GM19324 (cell line): ENCODE measurements around the gene CAMK1D.

Experiments
- ATAC-seq: cut with Tn5 transposase; IDR thresholded peaks from one replicate; pipeline ENCODE4 v1.9.1; 2021; ENCODE audit warnings: mild to moderate bottlenecking, moderate library complexity; ENCODE audit not compliant: unreplicated experiment, low FRiP score

Gene CAMK1D

GRCh38 chr10:12583891-12584595 is 234.7 kb downstream of the CAMK1D start:
- no peak for ATAC-seq

DNA sequence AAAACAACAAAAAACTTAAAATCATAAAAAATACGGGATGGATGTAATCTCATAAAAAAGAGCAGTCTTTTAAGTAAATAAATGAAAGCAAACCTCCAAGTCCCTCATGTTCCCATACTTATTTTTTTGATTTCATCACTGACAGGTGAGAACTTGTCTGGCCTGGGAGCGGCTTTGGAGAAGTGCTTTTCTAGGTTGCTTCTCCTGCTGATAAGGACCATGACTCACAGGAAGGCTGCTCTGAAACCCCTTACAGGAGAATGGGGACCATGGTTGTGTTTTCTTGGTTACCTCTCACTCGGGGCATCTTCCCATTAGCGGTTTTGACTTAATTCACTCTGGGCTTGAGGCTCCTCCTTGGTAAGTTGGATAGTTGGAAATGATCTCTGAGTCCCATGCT is 237.4 kb downstream of the CAMK1D start:
- no peak for ATAC-seq

- ATAC-seq, result no peak
Measured at GRCh38 chr10:12587451-12587888, 238.1 kb downstream of the CAMK1D start.

- no peak for ATAC-seq
Measured at GRCh38 chr10:12588091-12588860, 238.9 kb downstream of the CAMK1D start.

GRCh38 chr10:12589291-12589690 is 239.9 kb downstream of the CAMK1D start:
- ATAC-seq, result no peak

DNA sequence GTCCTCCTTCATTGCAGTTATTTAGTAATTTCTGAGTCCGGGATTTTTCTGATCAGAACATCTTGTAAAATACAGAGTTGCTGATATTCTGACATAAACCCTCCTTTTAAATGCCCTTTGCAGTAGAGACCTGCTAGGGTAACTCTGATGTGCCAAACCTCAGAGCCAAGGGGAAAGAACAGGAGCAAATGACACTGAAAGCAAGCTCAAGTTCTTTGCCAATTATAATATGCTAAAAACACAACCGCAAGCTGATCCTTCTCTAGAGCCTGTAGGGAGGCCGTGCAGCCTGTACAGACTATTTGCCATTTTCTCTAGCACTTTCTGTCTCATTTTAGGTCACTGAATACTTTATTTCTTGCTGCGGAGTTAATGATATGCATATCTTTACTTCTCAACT is 240.4 kb downstream of the CAMK1D start:
- ATAC-seq, result no peak

GRCh38 chr10:12590675-12591659 is 241.6 kb downstream of the CAMK1D start:
- no peak for ATAC-seq

DNA sequence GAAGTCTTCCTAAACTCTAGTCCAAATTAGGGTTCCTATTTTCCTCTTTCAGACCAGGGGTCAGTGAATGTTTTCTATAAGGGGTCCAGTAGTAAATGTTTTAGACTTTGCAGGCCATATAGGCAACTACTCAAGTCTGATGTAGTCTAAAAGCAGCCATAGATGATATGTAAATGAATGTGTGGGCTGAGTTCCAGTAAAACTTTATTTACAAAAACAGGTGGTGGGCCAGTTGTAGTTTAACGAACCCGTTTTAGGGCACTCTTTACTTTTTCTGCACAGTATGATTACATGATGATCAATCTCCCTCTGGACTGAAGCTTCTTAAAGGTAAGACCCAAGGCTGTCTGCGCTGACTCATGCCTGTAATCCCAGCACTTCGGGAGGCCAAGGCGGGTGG is 243.6 kb downstream of the CAMK1D start:
- no peak for ATAC-seq

DNA sequence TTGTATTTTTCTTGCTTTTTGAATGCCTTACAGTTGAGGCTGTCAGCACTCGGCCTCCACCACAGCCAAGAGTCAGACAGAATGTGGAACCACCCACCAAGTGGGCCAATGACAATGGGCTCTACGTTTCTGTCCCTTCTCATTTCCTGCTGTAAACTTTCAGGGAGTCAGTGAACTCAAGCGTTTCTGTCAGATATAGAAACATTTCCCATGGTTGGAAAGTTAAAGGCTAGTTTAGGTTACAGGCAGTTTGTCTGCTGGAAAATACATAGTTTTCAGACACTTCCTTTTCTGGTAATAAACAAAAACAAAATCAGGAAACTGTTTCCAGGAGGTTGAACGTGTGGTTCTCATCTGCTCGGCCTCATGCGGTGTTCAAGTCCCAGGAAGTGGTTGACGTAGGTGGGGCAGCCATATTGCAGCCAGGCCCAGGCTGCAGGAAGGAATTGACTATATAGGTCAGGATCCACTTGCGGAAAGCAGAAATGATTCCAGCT is 245.1 kb downstream of the CAMK1D start:
- no peak for ATAC-seq

DNA sequence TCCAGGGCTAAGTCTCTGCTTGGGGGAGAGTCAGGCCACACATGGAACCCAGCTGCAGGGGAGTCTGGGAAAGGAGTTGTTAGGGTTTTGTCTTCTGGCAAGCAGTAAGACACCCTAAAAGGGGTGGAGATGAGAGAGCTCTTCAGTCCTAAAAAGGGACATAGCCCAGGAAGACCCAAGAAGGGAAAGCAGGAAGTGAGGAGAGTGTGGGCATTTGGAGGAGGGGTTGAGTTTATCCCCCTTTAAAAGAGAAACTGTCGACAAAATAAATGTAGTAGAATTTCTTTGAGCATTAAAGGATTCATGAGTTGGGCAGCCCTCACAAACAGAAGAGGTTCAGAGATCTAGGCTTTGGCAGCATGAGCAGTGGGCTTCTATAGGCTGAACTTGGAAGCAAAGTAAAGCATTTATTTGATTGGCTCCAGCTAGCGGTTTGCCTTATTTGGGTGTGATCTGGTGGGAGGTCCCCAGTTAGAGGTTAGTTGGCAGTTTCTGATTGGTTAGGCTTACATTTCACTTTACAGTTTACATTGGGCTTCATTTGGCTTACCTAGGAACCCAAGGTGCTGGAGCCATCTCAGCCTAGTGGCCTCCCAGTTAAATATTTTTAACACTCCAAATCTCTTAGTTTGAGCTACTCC is 246.7 kb downstream of the CAMK1D start:
- no peak for ATAC-seq

GRCh38 chr10:12597176-12597575 is 247.8 kb downstream of the CAMK1D start:
- ATAC-seq, result no peak

- ATAC-seq, result no peak
Measured at GRCh38 chr10:12597788-12598765, 248.7 kb downstream of the CAMK1D start.

- ATAC-seq, result no peak
Measured at GRCh38 chr10:12600652-12601051, 251.3 kb downstream of the CAMK1D start.

- ATAC-seq, result no peak
Measured at GRCh38 chr10:12602521-12602920, 253.2 kb downstream of the CAMK1D start.

DNA sequence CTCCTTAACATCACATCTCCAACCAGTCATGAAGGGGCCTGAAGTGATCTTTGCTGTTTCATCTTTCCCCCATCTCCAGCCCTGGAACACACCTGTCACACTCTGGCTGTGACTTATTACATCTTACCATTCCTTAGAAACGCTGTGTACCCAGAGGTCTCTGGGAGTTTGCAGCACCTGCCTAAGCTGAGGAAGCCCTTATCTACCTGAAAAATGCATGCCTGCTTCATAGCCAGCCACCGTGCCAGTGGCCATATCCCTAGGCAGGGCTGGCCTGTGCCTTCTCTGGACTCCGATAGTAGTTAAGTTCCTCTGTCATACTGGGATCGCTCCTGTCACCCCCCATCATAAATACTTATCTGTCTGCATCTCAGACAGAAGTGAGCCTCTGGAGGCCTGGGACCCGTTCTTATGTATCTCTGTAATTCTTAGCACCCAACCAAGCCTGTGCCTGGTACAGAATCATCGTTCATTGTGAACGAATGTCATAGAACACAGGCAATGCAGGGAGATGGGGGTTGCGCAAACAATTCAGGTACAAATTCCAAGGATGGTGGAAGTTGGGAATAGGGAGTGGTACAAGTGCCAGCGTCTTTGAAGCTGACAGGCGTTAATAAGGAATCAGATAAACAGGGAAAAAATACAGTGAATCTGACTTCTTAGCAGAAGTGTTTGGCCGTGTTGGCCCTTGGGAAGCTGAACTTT is 254.6 kb downstream of the CAMK1D start:
- ATAC-seq, result no peak

DNA sequence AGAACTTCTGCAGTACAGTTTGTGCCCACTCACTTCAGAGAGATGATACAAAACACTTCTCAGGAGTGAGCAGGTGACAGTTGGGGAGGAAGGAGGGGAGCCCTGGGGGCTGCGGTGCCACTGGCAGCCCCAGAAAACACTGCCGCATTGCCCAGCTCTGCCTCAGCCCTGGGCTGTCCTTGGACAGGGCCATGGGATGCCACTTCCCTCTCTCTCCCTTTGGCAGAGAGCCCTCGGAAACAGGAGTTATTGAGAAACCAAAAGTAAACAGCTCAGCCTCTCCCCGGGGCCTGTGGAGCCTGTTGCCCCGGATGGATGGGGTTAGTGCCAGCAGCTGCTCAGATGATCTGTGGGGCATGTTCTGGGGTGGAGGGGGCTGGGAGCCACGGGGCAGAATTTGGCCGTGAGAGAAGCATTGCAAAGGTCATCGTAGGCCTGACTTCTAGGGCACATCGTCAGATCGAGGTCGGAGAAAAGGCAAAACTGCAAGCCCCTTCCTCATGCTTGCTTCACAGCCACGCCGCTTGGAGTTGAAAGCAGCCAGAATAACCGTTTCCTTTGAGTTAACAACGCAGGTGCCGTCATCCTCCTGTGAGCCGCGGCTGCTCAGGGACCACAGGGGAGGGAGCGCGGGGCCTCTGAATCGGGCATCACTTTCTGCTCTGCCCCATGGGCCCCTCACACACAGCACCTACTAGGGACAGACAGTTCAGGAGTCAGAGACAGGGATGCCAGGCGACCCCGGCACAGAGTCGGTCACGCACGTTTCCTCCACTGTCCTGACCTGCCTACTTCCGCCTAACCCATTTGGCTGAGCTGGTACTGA is 256.4 kb downstream of the CAMK1D start:
- ATAC-seq, result peak; percentile 63

DNA sequence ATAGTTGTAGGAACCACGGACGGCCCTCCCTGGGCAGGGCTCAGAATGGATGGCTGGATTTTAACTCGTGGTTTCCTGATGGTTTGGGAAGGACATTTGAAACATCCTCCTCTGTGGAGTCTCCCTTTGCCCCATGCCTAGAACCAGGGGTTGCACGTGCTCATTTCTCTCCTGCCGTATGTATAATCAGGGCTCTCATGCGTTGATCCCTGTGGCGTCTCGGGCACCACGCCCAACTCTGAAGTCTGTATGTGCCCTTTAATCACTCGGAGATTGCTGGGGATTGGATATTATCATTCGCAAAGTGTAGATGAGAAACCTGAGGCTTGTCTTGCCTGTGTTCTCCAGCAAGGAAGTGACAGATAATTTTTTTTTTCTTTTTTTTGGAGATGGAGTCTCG is 257.1 kb downstream of the CAMK1D start:
- no peak for ATAC-seq

GRCh38 chr10:12608761-12609160 is 259.4 kb downstream of the CAMK1D start:
- ATAC-seq, result no peak
